ENCODE results near the gene SLC22A1.
"Not testable (repeated sequence)": the region's sequence is repeated elsewhere in the genome, so short reads cannot be mapped to it uniquely, and the experiment has no call there.

The SLC22A1 gene

GRCh38 chr6:160154471-160154870, 32.9 kb downstream of the SLC22A1 start:
- Histone ChIP-seq H3K36me3 (ENCODE audit: control insufficient read depth, insufficient read depth, low read length) (no peaks in the 10 kb centered on the region), H3K9me3 (ENCODE audit: control insufficient read depth, low read length) (no peaks in the 10 kb centered on the region), H3K9ac (ENCODE audit: low read length) (no peak overlapping the region), H3K27me3 (ENCODE audit: control insufficient read depth, insufficient read depth, low read length) (no peaks in the 10 kb centered on the region), H3K4me1 (ENCODE audit: control insufficient read depth, insufficient read depth, low read length) (no peaks in the 10 kb centered on the region), H3K4me3 (ENCODE audit: low read length) (no peak overlapping the region)

- Histone ChIP-seq H3K9ac (ENCODE audit: low read length) (no peak overlapping the region), H3K9me3 (ENCODE audit: control insufficient read depth, low read length) (no peaks in the 10 kb centered on the region), H3K27me3 (ENCODE audit: control insufficient read depth, insufficient read depth, low read length) (peaks cover 4% of the 10 kb centered on the region), H3K4me1 (ENCODE audit: control insufficient read depth, insufficient read depth, low read length) (peaks cover 14% of the 10 kb centered on the region), H3K4me3 (ENCODE audit: low read length) (no peak overlapping the region), H3K36me3 (ENCODE audit: control insufficient read depth, insufficient read depth, low read length) (no peaks in the 10 kb centered on the region)
These were observed 35.2 kb downstream of the SLC22A1 start for GRCh38 chr6:160156842-160157241.

GRCh38 chr6:160160450-160160849, 38.8 kb downstream of the SLC22A1 start:
- peaks cover 4% of the 10 kb centered on the region for H3K27me3 ChIP-seq (ENCODE audit: control insufficient read depth, insufficient read depth, low read length)
- H3K4me1 ChIP-seq (ENCODE audit: control insufficient read depth, insufficient read depth, low read length), result peaks cover 14% of the 10 kb centered on the region
- no peak overlapping the region for H3K9ac ChIP-seq (ENCODE audit: low read length)
- no peaks in the 10 kb centered on the region for H3K36me3 ChIP-seq (ENCODE audit: control insufficient read depth, insufficient read depth, low read length)
- no peaks in the 10 kb centered on the region for H3K9me3 ChIP-seq (ENCODE audit: control insufficient read depth, low read length)
- no peak overlapping the region for H3K4me3 ChIP-seq (ENCODE audit: low read length)

GRCh38 chr6:160160929-160161646, 39.5 kb downstream of the SLC22A1 start:
- H3K9me3 ChIP-seq (ENCODE audit: control insufficient read depth, low read length), result no peaks in the 10 kb centered on the region

GRCh38 chr6:160161647-160161986, 40.0 kb downstream of the SLC22A1 start:
- Histone ChIP-seq H3K9ac (ENCODE audit: low read length) (no peak overlapping the region), H3K9me3 (ENCODE audit: control insufficient read depth, low read length) (no peaks in the 10 kb centered on the region), H3K4me3 (ENCODE audit: low read length) (no peak overlapping the region), H3K27me3 (ENCODE audit: control insufficient read depth, insufficient read depth, low read length) (peaks cover 4% of the 10 kb centered on the region), H3K4me1 (ENCODE audit: control insufficient read depth, insufficient read depth, low read length) (peaks cover 14% of the 10 kb centered on the region), H3K36me3 (ENCODE audit: control insufficient read depth, insufficient read depth, low read length) (no peaks in the 10 kb centered on the region)

More at GRCh38 chr6:160160929-160161646, 39.5 kb downstream of the SLC22A1 start:
- Histone ChIP-seq H3K27me3 (ENCODE audit: control insufficient read depth, insufficient read depth, low read length) (peaks cover 4% of the 10 kb centered on the region), H3K4me1 (ENCODE audit: control insufficient read depth, insufficient read depth, low read length) (peaks cover 14% of the 10 kb centered on the region), H3K9ac (ENCODE audit: low read length) (no peak overlapping the region), H3K4me3 (ENCODE audit: low read length) (no peak overlapping the region), H3K36me3 (ENCODE audit: control insufficient read depth, insufficient read depth, low read length) (no peaks in the 10 kb centered on the region)

- peaks cover 14% of the 10 kb centered on the region for H3K4me1 ChIP-seq (ENCODE audit: control insufficient read depth, insufficient read depth, low read length)
- H3K9ac ChIP-seq (ENCODE audit: low read length), result no peak overlapping the region
- no peak overlapping the region for H3K4me3 ChIP-seq (ENCODE audit: low read length)
- no peaks in the 10 kb centered on the region for H3K9me3 ChIP-seq (ENCODE audit: control insufficient read depth, low read length)
- no peaks in the 10 kb centered on the region for H3K36me3 ChIP-seq (ENCODE audit: control insufficient read depth, insufficient read depth, low read length)
- peaks cover 4% of the 10 kb centered on the region for H3K27me3 ChIP-seq (ENCODE audit: control insufficient read depth, insufficient read depth, low read length)
These were observed 40.5 kb downstream of the SLC22A1 start for GRCh38 chr6:160162030-160162566.

- Histone ChIP-seq H3K36me3 (ENCODE audit: control insufficient read depth, insufficient read depth, low read length) (no peaks in the 10 kb centered on the region), H3K9me3 (ENCODE audit: control insufficient read depth, low read length) (no peaks in the 10 kb centered on the region), H3K27me3 (ENCODE audit: control insufficient read depth, insufficient read depth, low read length) (peaks cover 4% of the 10 kb centered on the region), H3K4me3 (ENCODE audit: low read length) (no peak overlapping the region), H3K9ac (ENCODE audit: low read length) (no peak overlapping the region), H3K4me1 (ENCODE audit: control insufficient read depth, insufficient read depth, low read length) (peaks cover 14% of the 10 kb centered on the region)
These were observed 41.8 kb downstream of the SLC22A1 start for GRCh38 chr6:160163425-160163824.

- Histone ChIP-seq H3K9ac (ENCODE audit: low read length) (no peak overlapping the region), H3K4me1 (ENCODE audit: control insufficient read depth, insufficient read depth, low read length) (peaks cover 14% of the 10 kb centered on the region)
These were observed 42.3 kb downstream of the SLC22A1 start for GRCh38 chr6:160163912-160164311.

GRCh38 chr6:160165928-160166327, 44.3 kb downstream of the SLC22A1 start:
- not testable (repeated sequence) for H3K9ac ChIP-seq (ENCODE audit: low read length); H3K9me3 ChIP-seq (ENCODE audit: control insufficient read depth, low read length); H3K4me3 ChIP-seq (ENCODE audit: low read length); H3K4me1 ChIP-seq (ENCODE audit: control insufficient read depth, insufficient read depth, low read length); H3K36me3 ChIP-seq (ENCODE audit: control insufficient read depth, insufficient read depth, low read length); H3K27me3 ChIP-seq (ENCODE audit: control insufficient read depth, insufficient read depth, low read length)

More at GRCh38 chr6:160163912-160164311, 42.3 kb downstream of the SLC22A1 start:
- Histone ChIP-seq H3K9me3 (ENCODE audit: control insufficient read depth, low read length) (no peaks in the 10 kb centered on the region), H3K36me3 (ENCODE audit: control insufficient read depth, insufficient read depth, low read length) (no peaks in the 10 kb centered on the region), H3K4me3 (ENCODE audit: low read length) (no peak overlapping the region), H3K27me3 (ENCODE audit: control insufficient read depth, insufficient read depth, low read length) (peaks cover 4% of the 10 kb centered on the region)

GRCh38 chr6:160167604-160168399, 46.2 kb downstream of the SLC22A1 start:
- H3K36me3 ChIP-seq (ENCODE audit: control insufficient read depth, insufficient read depth, low read length), result no peaks in the 10 kb centered on the region
- no peaks in the 10 kb centered on the region for H3K27me3 ChIP-seq (ENCODE audit: control insufficient read depth, insufficient read depth, low read length)
- no peaks in the 10 kb centered on the region for H3K9me3 ChIP-seq (ENCODE audit: control insufficient read depth, low read length)
- H3K9ac ChIP-seq (ENCODE audit: low read length), result no peak overlapping the region
- H3K4me1 ChIP-seq (ENCODE audit: control insufficient read depth, insufficient read depth, low read length), result no peaks in the 10 kb centered on the region
- no peak overlapping the region for H3K4me3 ChIP-seq (ENCODE audit: low read length)

- H3K4me1 ChIP-seq (ENCODE audit: control insufficient read depth, insufficient read depth, low read length), result no peaks in the 10 kb centered on the region
- H3K9ac ChIP-seq (ENCODE audit: low read length), result no peak overlapping the region
- H3K9me3 ChIP-seq (ENCODE audit: control insufficient read depth, low read length), result no peaks in the 10 kb centered on the region
- H3K36me3 ChIP-seq (ENCODE audit: control insufficient read depth, insufficient read depth, low read length), result no peaks in the 10 kb centered on the region
- no peak overlapping the region for H3K4me3 ChIP-seq (ENCODE audit: low read length)
- H3K27me3 ChIP-seq (ENCODE audit: control insufficient read depth, insufficient read depth, low read length), result no peaks in the 10 kb centered on the region
These were observed 48.5 kb downstream of the SLC22A1 start for GRCh38 chr6:160170018-160170680.

- H3K36me3 ChIP-seq (ENCODE audit: control insufficient read depth, insufficient read depth, low read length), result no peaks in the 10 kb centered on the region
- no peak overlapping the region for H3K4me3 ChIP-seq (ENCODE audit: low read length)
- H3K9ac ChIP-seq (ENCODE audit: low read length), result no peak overlapping the region
- no peaks in the 10 kb centered on the region for H3K27me3 ChIP-seq (ENCODE audit: control insufficient read depth, insufficient read depth, low read length)
- no peaks in the 10 kb centered on the region for H3K4me1 ChIP-seq (ENCODE audit: control insufficient read depth, insufficient read depth, low read length)
- H3K9me3 ChIP-seq (ENCODE audit: control insufficient read depth, low read length), result no peaks in the 10 kb centered on the region
These were observed 51.1 kb downstream of the SLC22A1 start for GRCh38 chr6:160172704-160173103.
